Calu3 (cell line): Measurements from ENCODE around the gene CBY1. TPM values are rescaled to one million over a fixed set of nuclear protein-coding genes. Genes with fewer than 3 reads are reported as not detected.

Experiments
- BruUV-seq: library from RNA; stranded (reverse); fragments of 400-500 nt; replicated peaks from 2 replicates; lab custom pipeline; 2021; lab: Mats Ljungman, UMichigan
- CTCF ChIA-PET: fragments of 300-600 bp; sonication (Branson Sonifier 250); formaldehyde crosslinking; loops from one replicate; lab custom pipeline; 2022; ENCODE audit warnings: antibody characterized with exemption; lab: Charles Lee
- DNase-seq: peaks from one replicate; pipeline ENCODE4 v3.0.0; 2022
- H3K27ac Mint-ChIP-seq: one replicate; pipeline ENCODE4 v1.8.0; 2022; ENCODE audit warnings: mixed read lengths; ENCODE audit not compliant: unreplicated experiment
- H3K27me3 Mint-ChIP-seq: one replicate; pipeline ENCODE4 v1.8.0; 2022; ENCODE audit warnings: mixed read lengths; ENCODE audit not compliant: unreplicated experiment
- H3K36me3 Mint-ChIP-seq: one replicate; pipeline ENCODE4 v1.8.0; 2022; ENCODE audit warnings: mild to moderate bottlenecking, moderate library complexity, mixed read lengths; ENCODE audit not compliant: insufficient read depth, unreplicated experiment
- H3K4me1 Mint-ChIP-seq: one replicate; pipeline ENCODE4 v1.8.0; 2022; ENCODE audit warnings: mild to moderate bottlenecking, low read depth, mixed read lengths; ENCODE audit not compliant: unreplicated experiment
- H3K4me3 Mint-ChIP-seq: one replicate; pipeline ENCODE4 v1.8.0; 2022; ENCODE audit warnings: mild to moderate bottlenecking, low read depth, moderate library complexity, mixed read lengths; ENCODE audit not compliant: unreplicated experiment
- H3K9me3 Mint-ChIP-seq: one replicate; pipeline ENCODE4 v1.8.0; 2022; ENCODE audit warnings: low read depth, mixed read lengths; ENCODE audit not compliant: unreplicated experiment
- intact Hi-C: fragments of 100-400 bp; cut with micrococcal nuclease; formaldehyde crosslinking; loops from one replicate; pipeline ENCODE4 v1.10.0; 2022; ENCODE audit not compliant: unreplicated experiment
- total RNA-seq: library from RNA; stranded (reverse); gene quantifications from 2 replicates; pipeline ENCODE4 v1.2.3, GENCODE V29; 2022
- TF ChIP-seq, protein P1 (sequence below): fragments of 200-600 bp; IDR thresholded peaks from one replicate; pipeline ENCODE4 v1.8.0; 2022; ENCODE audit warnings: antibody characterized with exemption; ENCODE audit not compliant: unreplicated experiment

Gene CBY1
- total RNA-seq, 1 experiment from 2014 or later, result 40.9 TPM

DNA sequence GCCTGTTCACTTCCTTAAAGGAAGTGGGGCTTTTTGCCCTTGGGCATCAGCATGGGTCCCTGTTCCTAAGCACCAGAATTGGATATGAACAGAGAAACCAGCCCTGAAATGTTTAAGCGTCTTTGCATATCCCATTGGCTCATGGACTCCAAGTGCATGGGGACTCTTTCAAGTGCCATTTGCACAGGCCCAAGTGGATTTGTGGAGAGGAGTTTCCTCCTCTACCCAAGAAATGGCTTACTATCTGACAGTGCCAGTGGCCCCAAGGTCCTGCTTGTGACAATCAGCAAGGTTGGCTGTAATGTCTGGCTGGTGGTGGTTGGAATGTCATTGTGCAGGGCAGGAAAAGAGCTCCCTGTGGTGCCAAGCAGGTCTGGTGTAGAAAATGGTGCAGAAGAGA lies 29.3 kb downstream of the CBY1 start:
- no peaks in the 10 kb centered on the region for H3K27me3 Mint-ChIP-seq
- H3K4me3 Mint-ChIP-seq, result no peak overlapping the region
- peaks cover 3% of the 10 kb centered on the region for H3K9me3 Mint-ChIP-seq
- intact Hi-C loops, result loop anchor here (5.0 kb wide), 1 partner anchor 268 kb away; no protein-coding TSS in a partner anchor
- CTCF ChIA-PET, result no interaction called here
- DNase-seq, result no peak
- no peak overlapping the region for H3K27ac Mint-ChIP-seq
- no peaks in the 10 kb centered on the region for H3K4me1 Mint-ChIP-seq
- H3K36me3 Mint-ChIP-seq, result peaks cover 87% of the 10 kb centered on the region
- BruUV-seq, result no TSS peak
- TF ChIP-seq, protein P1, sequence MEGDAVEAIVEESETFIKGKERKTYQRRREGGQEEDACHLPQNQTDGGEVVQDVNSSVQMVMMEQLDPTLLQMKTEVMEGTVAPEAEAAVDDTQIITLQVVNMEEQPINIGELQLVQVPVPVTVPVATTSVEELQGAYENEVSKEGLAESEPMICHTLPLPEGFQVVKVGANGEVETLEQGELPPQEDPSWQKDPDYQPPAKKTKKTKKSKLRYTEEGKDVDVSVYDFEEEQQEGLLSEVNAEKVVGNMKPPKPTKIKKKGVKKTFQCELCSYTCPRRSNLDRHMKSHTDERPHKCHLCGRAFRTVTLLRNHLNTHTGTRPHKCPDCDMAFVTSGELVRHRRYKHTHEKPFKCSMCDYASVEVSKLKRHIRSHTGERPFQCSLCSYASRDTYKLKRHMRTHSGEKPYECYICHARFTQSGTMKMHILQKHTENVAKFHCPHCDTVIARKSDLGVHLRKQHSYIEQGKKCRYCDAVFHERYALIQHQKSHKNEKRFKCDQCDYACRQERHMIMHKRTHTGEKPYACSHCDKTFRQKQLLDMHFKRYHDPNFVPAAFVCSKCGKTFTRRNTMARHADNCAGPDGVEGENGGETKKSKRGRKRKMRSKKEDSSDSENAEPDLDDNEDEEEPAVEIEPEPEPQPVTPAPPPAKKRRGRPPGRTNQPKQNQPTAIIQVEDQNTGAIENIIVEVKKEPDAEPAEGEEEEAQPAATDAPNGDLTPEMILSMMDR, result no peak

GRCh38 chr22:38689651-38690050 lies 33.2 kb downstream of the CBY1 start:
- Mint-ChIP-seq H3K27ac (no peak overlapping the region), H3K36me3 (peaks cover 77% of the 10 kb centered on the region), H3K4me3 (no peak overlapping the region), H3K4me1 (peaks cover 19% of the 10 kb centered on the region), H3K9me3 (no peaks in the 10 kb centered on the region), H3K27me3 (no peaks in the 10 kb centered on the region)
- DNase-seq, result no peak
- intact Hi-C loops, result loop anchor here (5.0 kb wide), 1 partner anchor 272 kb away; no protein-coding TSS in a partner anchor
- no TSS peak for BruUV-seq
- TF ChIP-seq, protein P1, result no peak
- CTCF ChIA-PET, result interaction anchor here (0.6 to 0.7 kb wide), 2 partner anchors 22 to 614 kb away, joined by 3 to 4 read pairs; no protein-coding TSS in a partner anchor

- CTCF ChIA-PET, result interaction anchor here (0.6 to 1.2 kb wide), 3 partner anchors 12 to 24 kb away, joined by 3 to 5 read pairs (median 3); partner anchors contain the start of gene TOMM22
- Mint-ChIP-seq H3K4me1 (peaks cover 49% of the 10 kb centered on the region), H3K27me3 (no peaks in the 10 kb centered on the region), H3K36me3 (peaks cover 72% of the 10 kb centered on the region), H3K27ac (peak overlapping the region; percentile 85), H3K9me3 (no peaks in the 10 kb centered on the region), H3K4me3 (peak overlapping the region; percentile 9)
- TF ChIP-seq, protein P1, result no peak
- intact Hi-C loops, result loop anchor here (2.0 kb wide), 1 partner anchor 13 kb away; the partner anchor contains the start of gene TOMM22
- DNase-seq, result no peak
- no TSS peak for BruUV-seq
Observed at GRCh38 chr22:38694049-38694448, 37.6 kb downstream of the CBY1 start.

GRCh38 chr22:38694940-38695339 lies 38.5 kb downstream of the CBY1 start:
- peak overlapping the region; percentile 85 for H3K27ac Mint-ChIP-seq
- CTCF ChIA-PET, result interaction anchor here (0.5 to 1.2 kb wide), 5 partner anchors 11 to 40 kb away, joined by 4 to 17 read pairs (median 5); partner anchors contain the start of genes CBY1, GTPBP1 and TOMM22
- H3K4me1 Mint-ChIP-seq, result peaks cover 49% of the 10 kb centered on the region
- peaks cover 71% of the 10 kb centered on the region for H3K36me3 Mint-ChIP-seq
- no peaks in the 10 kb centered on the region for H3K27me3 Mint-ChIP-seq
- H3K4me3 Mint-ChIP-seq, result peak overlapping the region; percentile 9
- DNase-seq, result no peak
- intact Hi-C loops, result loop anchor here (2.0 kb wide), 1 partner anchor 14 kb away; the partner anchor contains the start of gene TOMM22
- no peaks in the 10 kb centered on the region for H3K9me3 Mint-ChIP-seq
- TF ChIP-seq, protein P1, result no peak
- BruUV-seq, result no TSS peak
